HG03571 (cell line): ENCODE measurements around the gene PRXL2B.

Source experiments
- ATAC-seq: cut with Tn5 transposase; IDR thresholded peaks from one replicate; pipeline ENCODE4 v1.9.1; 2021; ENCODE audit not compliant: unreplicated experiment

PRXL2B gene

GRCh38 chr1:2632561-2633361 lies 46.2 kb downstream of the PRXL2B start, which contains the start of gene MMEL1:
Gene MMEL1, minus strand, starts transcription at chr1:2633016. Its CDS starts 3,532 bp downstream, at chr1:2629484.
- ATAC-seq: no peak

- ATAC-seq: no peak
Measured at GRCh38 chr1:2633366-2633935, 46.9 kb downstream of the PRXL2B start.

- no peak for ATAC-seq
Measured at GRCh38 chr1:2633936-2634491, 47.4 kb downstream of the PRXL2B start.

GRCh38 chr1:2635361-2636010 lies 48.9 kb downstream of the PRXL2B start:
- no peak for ATAC-seq

GRCh38 chr1:2636733-2637132 lies 50.2 kb downstream of the PRXL2B start:
- ATAC-seq: no peak

- ATAC-seq: no peak
Measured at GRCh38 chr1:2637442-2638145, 51.0 kb downstream of the PRXL2B start.

- no peak for ATAC-seq
Measured at GRCh38 chr1:2638466-2639115, 52.0 kb downstream of the PRXL2B start.

- no peak for ATAC-seq
Measured at GRCh38 chr1:2639203-2639602, 52.6 kb downstream of the PRXL2B start.

GRCh38 chr1:2639607-2640521 lies 53.3 kb downstream of the PRXL2B start:
- no peak for ATAC-seq

GRCh38 chr1:2640626-2641025 lies 54.0 kb downstream of the PRXL2B start:
- ATAC-seq: no peak
